ENCODE data around the gene RAB30.
A peak's percentile ranks its signal among the peaks of the same experiment; 100 is the strongest.

RAB30 gene

DNA sequence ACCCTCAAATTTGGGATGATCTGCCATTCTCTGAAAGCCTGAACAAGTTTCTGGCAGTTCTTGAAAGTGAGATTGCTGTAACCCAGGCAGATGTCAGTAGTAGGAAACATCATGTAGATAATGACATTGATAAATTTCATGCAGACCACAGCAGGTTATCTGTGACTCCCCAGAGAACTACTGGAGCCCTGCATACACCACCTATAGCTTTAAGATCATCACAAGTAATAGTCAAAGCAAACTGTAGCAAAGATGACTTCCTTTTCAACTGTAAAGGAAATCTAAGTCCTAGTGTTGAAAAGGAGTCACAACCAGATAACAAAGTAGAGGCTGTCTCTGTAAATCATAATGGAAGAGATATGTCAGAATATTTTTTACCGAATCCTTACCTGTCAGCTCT, 139.1 kb downstream of the RAB30 start:
- Histone ChIP-seq H3K27me3 (ENCODE audit: low read depth, low read length) (no peaks in the 10 kb centered on the region), H2AFZ (ENCODE audit: low read depth, low read length) (no peak overlapping the region), H3K27ac (ENCODE audit: low read length) (no peak overlapping the region), H3K36me3 (replicated peaks; ENCODE audit: low read depth, low read length) (peaks cover 45% of the 10 kb centered on the region), H3K4me1 (ENCODE audit: low read length) (peaks cover 21% of the 10 kb centered on the region), H3K4me2 (ENCODE audit: low read length) (no peak overlapping the region), H3K4me3 (ENCODE audit: low read length) (no peak overlapping the region), H3K9ac (ENCODE audit: low read length) (no peak overlapping the region), H3K79me2 (ENCODE audit: low read length) (peaks cover 23% of the 10 kb centered on the region), H4K20me1 (ENCODE audit: insufficient read depth, low read length) (no peaks in the 10 kb centered on the region), H3K9me3 (ENCODE audit: insufficient read depth, low read length) (no peaks in the 10 kb centered on the region)
- TF ChIP-seq, protein P1, sequence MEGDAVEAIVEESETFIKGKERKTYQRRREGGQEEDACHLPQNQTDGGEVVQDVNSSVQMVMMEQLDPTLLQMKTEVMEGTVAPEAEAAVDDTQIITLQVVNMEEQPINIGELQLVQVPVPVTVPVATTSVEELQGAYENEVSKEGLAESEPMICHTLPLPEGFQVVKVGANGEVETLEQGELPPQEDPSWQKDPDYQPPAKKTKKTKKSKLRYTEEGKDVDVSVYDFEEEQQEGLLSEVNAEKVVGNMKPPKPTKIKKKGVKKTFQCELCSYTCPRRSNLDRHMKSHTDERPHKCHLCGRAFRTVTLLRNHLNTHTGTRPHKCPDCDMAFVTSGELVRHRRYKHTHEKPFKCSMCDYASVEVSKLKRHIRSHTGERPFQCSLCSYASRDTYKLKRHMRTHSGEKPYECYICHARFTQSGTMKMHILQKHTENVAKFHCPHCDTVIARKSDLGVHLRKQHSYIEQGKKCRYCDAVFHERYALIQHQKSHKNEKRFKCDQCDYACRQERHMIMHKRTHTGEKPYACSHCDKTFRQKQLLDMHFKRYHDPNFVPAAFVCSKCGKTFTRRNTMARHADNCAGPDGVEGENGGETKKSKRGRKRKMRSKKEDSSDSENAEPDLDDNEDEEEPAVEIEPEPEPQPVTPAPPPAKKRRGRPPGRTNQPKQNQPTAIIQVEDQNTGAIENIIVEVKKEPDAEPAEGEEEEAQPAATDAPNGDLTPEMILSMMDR (IDR thresholded peaks at IDR 0.05; ENCODE audit: low read depth, low read length) = no peak
- TF ChIP-seq EZH2phosphoT487 (IDR thresholded peaks at IDR 0.05; ENCODE audit: low read depth) = no peak

DNA sequence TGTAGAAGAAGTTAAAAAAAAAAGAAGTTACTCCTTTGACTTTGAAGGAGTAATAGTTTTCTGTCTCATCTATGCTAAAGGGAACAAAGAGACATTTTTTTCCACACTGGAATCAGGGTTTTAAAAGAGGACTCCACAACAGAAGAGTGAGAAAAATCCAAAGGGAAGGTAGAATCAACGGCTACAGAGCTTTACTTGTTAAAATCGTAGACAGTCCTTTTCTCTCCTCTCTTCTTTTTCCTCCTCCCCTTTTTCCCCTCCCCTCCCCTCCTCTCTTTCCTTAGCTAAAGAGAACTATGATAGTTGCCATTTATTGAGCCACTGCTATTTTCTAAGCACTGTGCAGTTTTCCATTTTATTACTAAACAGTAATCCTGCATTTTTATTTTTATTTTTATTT, 141.0 kb downstream of the RAB30 start:
- peak overlapping the region; percentile 21; the same call in 1 of the 2 replicates for H3K4me2 ChIP-seq (ENCODE audit: low read length)

DNA sequence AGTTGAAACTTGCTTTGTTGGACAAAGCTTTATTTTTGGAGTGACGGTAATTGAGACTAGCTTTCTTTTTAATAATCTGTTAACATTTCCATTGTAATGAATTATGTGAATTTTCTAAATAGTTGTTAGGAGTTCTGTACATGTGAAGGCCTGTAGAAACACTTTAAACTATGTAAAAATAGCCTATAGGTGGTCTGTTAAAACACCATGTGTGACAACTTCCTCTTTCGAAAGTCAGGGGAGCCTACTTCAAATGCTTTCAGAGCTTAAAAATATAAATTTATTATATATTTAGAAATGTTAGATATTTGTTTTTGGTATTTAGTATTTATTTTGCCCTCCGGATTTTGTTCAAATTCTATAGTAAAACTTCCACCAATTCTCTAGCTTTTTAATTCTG, 141.5 kb downstream of the RAB30 start:
- H2AFZ ChIP-seq (ENCODE audit: low read depth, low read length) = no peak overlapping the region
- H4K20me1 ChIP-seq (ENCODE audit: insufficient read depth, low read length) = no peaks in the 10 kb centered on the region
- peaks cover 42% of the 10 kb centered on the region for H3K36me3 ChIP-seq (replicated peaks; ENCODE audit: low read depth, low read length)
- no peaks in the 10 kb centered on the region for H3K9me3 ChIP-seq (ENCODE audit: insufficient read depth, low read length)
- peaks cover 30% of the 10 kb centered on the region for H3K4me1 ChIP-seq (ENCODE audit: low read length)
- peak overlapping the region; percentile 60 for H3K27ac ChIP-seq (ENCODE audit: low read length)
- H3K27me3 ChIP-seq (ENCODE audit: low read depth, low read length) = no peaks in the 10 kb centered on the region
- H3K9ac ChIP-seq (ENCODE audit: low read length) = peak overlapping the region; percentile 43
- H3K4me3 ChIP-seq (ENCODE audit: low read length) = peak overlapping the region; percentile 4; the same call in 1 of the 2 replicates
- H3K79me2 ChIP-seq (ENCODE audit: low read length) = peaks cover 28% of the 10 kb centered on the region
- no peak for TF ChIP-seq EZH2phosphoT487 (IDR thresholded peaks at IDR 0.05; ENCODE audit: low read depth)
- TF ChIP-seq, protein P1 (IDR thresholded peaks at IDR 0.05; ENCODE audit: low read depth, low read length) = no peak
- H3K4me2 ChIP-seq (ENCODE audit: low read length) = peak overlapping the region; percentile 47

More for the DNA sequence above, 141.0 kb downstream of the RAB30 start:
- H3K27me3 ChIP-seq (ENCODE audit: low read depth, low read length) = no peaks in the 10 kb centered on the region
- peak overlapping the region; percentile 13; the same call in 1 of the 2 replicates for H3K9ac ChIP-seq (ENCODE audit: low read length)
- no peaks in the 10 kb centered on the region for H3K9me3 ChIP-seq (ENCODE audit: insufficient read depth, low read length)
- no peak overlapping the region for H3K4me3 ChIP-seq (ENCODE audit: low read length)
- no peaks in the 10 kb centered on the region for H4K20me1 ChIP-seq (ENCODE audit: insufficient read depth, low read length)
- H3K36me3 ChIP-seq (replicated peaks; ENCODE audit: low read depth, low read length) = peaks cover 39% of the 10 kb centered on the region
- TF ChIP-seq, protein P1 (IDR thresholded peaks at IDR 0.05; ENCODE audit: low read depth, low read length) = no peak
- TF ChIP-seq EZH2phosphoT487 (IDR thresholded peaks at IDR 0.05; ENCODE audit: low read depth) = no peak
- peaks cover 25% of the 10 kb centered on the region for H3K79me2 ChIP-seq (ENCODE audit: low read length)
- H2AFZ ChIP-seq (ENCODE audit: low read depth, low read length) = no peak overlapping the region
- H3K27ac ChIP-seq (ENCODE audit: low read length) = peak overlapping the region; percentile 22; the same call in 1 of the 2 replicates
- H3K4me1 ChIP-seq (ENCODE audit: low read length) = peaks cover 27% of the 10 kb centered on the region

DNA sequence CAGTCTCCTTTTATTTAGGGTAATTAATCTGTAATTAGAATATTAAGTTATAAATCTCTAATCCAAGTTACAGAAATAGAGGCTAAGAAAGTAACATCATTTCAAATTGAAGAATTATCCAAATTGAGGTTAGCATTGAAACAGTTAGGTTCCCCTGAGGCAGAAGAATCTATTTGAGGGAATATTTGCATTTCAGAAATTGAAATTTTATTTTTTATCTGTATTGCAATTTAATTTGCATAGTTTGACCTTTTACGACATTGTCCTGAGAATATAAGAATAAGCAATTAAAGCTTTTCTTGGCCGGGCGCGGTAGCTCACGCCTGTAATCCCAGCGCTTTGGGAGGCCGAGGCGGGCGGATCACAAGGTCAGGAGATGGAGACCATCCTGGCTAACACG, 142.6 kb downstream of the RAB30 start:
- Histone ChIP-seq H3K9me3 (ENCODE audit: insufficient read depth, low read length) (no peaks in the 10 kb centered on the region), H3K4me1 (ENCODE audit: low read length) (peaks cover 42% of the 10 kb centered on the region), H3K4me3 (ENCODE audit: low read length) (no peak overlapping the region), H2AFZ (ENCODE audit: low read depth, low read length) (no peak overlapping the region), H3K27ac (ENCODE audit: low read length) (no peak overlapping the region), H3K4me2 (ENCODE audit: low read length) (no peak overlapping the region), H4K20me1 (ENCODE audit: insufficient read depth, low read length) (no peaks in the 10 kb centered on the region), H3K79me2 (ENCODE audit: low read length) (peaks cover 35% of the 10 kb centered on the region), H3K27me3 (ENCODE audit: low read depth, low read length) (no peaks in the 10 kb centered on the region), H3K36me3 (replicated peaks; ENCODE audit: low read depth, low read length) (peaks cover 48% of the 10 kb centered on the region), H3K9ac (ENCODE audit: low read length) (no peak overlapping the region)
- TF ChIP-seq EZH2phosphoT487 (IDR thresholded peaks at IDR 0.05; ENCODE audit: low read depth) = no peak
- TF ChIP-seq, protein P1 (IDR thresholded peaks at IDR 0.05; ENCODE audit: low read depth, low read length) = no peak
